CD4-positive, alpha-beta T cell (primary cell): ENCODE data around the gene DNAH2. TPM values are rescaled to one million over a fixed set of nuclear protein-coding genes. Genes with fewer than 3 reads are reported as not detected.

ENCODE experiments used
- ATAC-seq: fragments of 200-7000 bp; cut with Tn5 transposase; one replicate; pipeline ENCODE4 v1.10.0; 2022; ENCODE audit warnings: mild to moderate bottlenecking; ENCODE audit not compliant: poor library complexity
- CTCF ChIA-PET: fragments of 350-600 bp; sonication (Branson Sonifier 250); formaldehyde crosslinking; loops from one replicate; lab custom pipeline; 2021; ENCODE audit warnings: antibody characterized with exemption, inconsistent platforms; lab: Charles Lee
- POLR2A ChIA-PET: fragments of 350-600 bp; sonication (Branson Sonifier 250); formaldehyde crosslinking; loops from one replicate; lab custom pipeline; 2021; ENCODE audit warnings: antibody characterized with exemption, inconsistent platforms; lab: Charles Lee
- DNase-seq, 14 experiments: peaks; one replicate each; pipeline ENCODE4 v3.0.0-alpha.2; 2013 to 2020; ENCODE audit warnings: mixed read lengths in 2 of 14
- H3K27ac ChIP-seq, 2 donors: one replicate each; pipeline versions ENCODE4 v1.5.1 to v1.7.0; 2013; ENCODE audit warnings: low read length in 2 of 2, low read depth in 1 of 2, mild to moderate bottlenecking in 1 of 2
- H3K27me3 ChIP-seq, 2 experiments: 1 replicate in 1 of 2; 2 replicates in 1 of 2; pipeline versions ENCODE4 v1.6.1 to v1.7.0; 2013; ENCODE audit warnings: low read length in 2 of 2, control low read depth in 1 of 2, mild to moderate bottlenecking in 1 of 2, moderate library complexity in 1 of 2; ENCODE audit not compliant: insufficient read depth in 2 of 2, control insufficient read depth in 1 of 2
- H3K36me3 ChIP-seq: one replicate; pipeline ENCODE4 v1.6.1; 2013; ENCODE audit warnings: low read length, control low read depth; ENCODE audit not compliant: insufficient read depth
- H3K4me1 ChIP-seq: one replicate; pipeline ENCODE4 v1.6.1; 2013; ENCODE audit warnings: low read length, control low read depth; ENCODE audit not compliant: insufficient read depth
- H3K4me3 ChIP-seq: one replicate; pipeline ENCODE4 v1.5.1; 2013; ENCODE audit warnings: mild to moderate bottlenecking, low read length, moderate library complexity
- H3K9me3 ChIP-seq, 2 experiments: 1 replicate in 1 of 2; 2 replicates in 1 of 2; pipeline versions ENCODE4 v1.6.1 to v1.7.0; 2013; ENCODE audit warnings: low read length in 2 of 2, mild to moderate bottlenecking in 2 of 2, control low read depth in 1 of 2, moderate library complexity in 1 of 2; ENCODE audit not compliant: control insufficient read depth in 1 of 2, insufficient read depth in 1 of 2
- H3K27ac Mint-ChIP-seq: one replicate; pipeline ENCODE4 v1.8.0; 2020; ENCODE audit warnings: mixed read lengths
- H3K27me3 Mint-ChIP-seq: one replicate; pipeline ENCODE4 v1.8.0; 2021; ENCODE audit warnings: mixed read lengths
- H3K36me3 Mint-ChIP-seq: one replicate; pipeline ENCODE4 v1.8.0; 2021; ENCODE audit warnings: low read depth, mixed read lengths
- H3K4me1 Mint-ChIP-seq: one replicate; pipeline ENCODE4 v1.8.0; 2021; ENCODE audit warnings: low read depth, mixed read lengths
- H3K4me3 Mint-ChIP-seq: one replicate; pipeline ENCODE4 v1.8.0; 2020; ENCODE audit warnings: mild to moderate bottlenecking, mixed read lengths
- H3K9me3 Mint-ChIP-seq: one replicate; pipeline ENCODE4 v1.8.0; 2020; ENCODE audit warnings: mixed read lengths
- CTCF ChIP-seq: fragments of 200-600 bp; IDR thresholded peaks from one replicate; pipeline ENCODE4 v1.8.0; 2022; ENCODE audit warnings: antibody characterized with exemption, mild to moderate bottlenecking
- intact Hi-C, 2 experiments: fragments of 100-400 bp; cut with DNase I in 1 of 2; cut with micrococcal nuclease in 1 of 2; formaldehyde crosslinking; loops; one replicate each; pipeline versions ENCODE4 v1.15.1 to v1.9.0; 2023 to 2025; cut with DNase I, micrococcal nuclease
- total RNA-seq, 174 experiments: library from RNA in 2 of 174; stranded (reverse) in 2 of 174; gene quantifications; one replicate each; pipeline ENCODE4 v1.2.3 and lab custom pipeline; 2021 to 2026

DNAH2 gene
- total RNA-seq, 2 experiments from 2014 or later, result not detected

GRCh38 chr17:7811251-7811650 lies 93.7 kb downstream of the DNAH2 start:
- Histone ChIP-seq H3K27me3 (no peaks in the 10 kb centered on the region), H3K36me3 (no peaks in the 10 kb centered on the region), H3K4me3 (no peak overlapping the region), H3K9me3 (no peaks in the 10 kb centered on the region), H3K4me1 (no peaks in the 10 kb centered on the region), H3K27ac (no peak overlapping the region)
- ChIA-PET POLR2A (no interaction called here), CTCF (no interaction called here)
- Mint-ChIP-seq H3K36me3 (no peaks in the 10 kb centered on the region), H3K27me3 (peaks cover 11% of the 10 kb centered on the region), H3K9me3 (no peaks in the 10 kb centered on the region), H3K4me1 (peaks cover 10% of the 10 kb centered on the region), H3K4me3 (no peak overlapping the region), H3K27ac (no peak overlapping the region)
- DNase-seq (no peak), ATAC-seq (no peak)
- intact Hi-C loops, result loop anchor here in 1 of 2 experiments (10.0 kb wide), 1 partner anchor 66 kb away; no protein-coding TSS in a partner anchor
- no peak for TF ChIP-seq CTCF

GRCh38 chr17:7814969-7815368 lies 97.4 kb downstream of the DNAH2 start:
- Mint-ChIP-seq H3K36me3 (no peaks in the 10 kb centered on the region), H3K27me3 (no peaks in the 10 kb centered on the region), H3K4me1 (peaks cover 10% of the 10 kb centered on the region), H3K9me3 (no peaks in the 10 kb centered on the region), H3K4me3 (no peak overlapping the region), H3K27ac (no peak overlapping the region)
- Histone ChIP-seq H3K4me1 (no peaks in the 10 kb centered on the region), H3K9me3 (no peaks in the 10 kb centered on the region), H3K27ac (no peak overlapping the region), H3K27me3 (no peaks in the 10 kb centered on the region), H3K4me3 (no peak overlapping the region), H3K36me3 (no peaks in the 10 kb centered on the region)
- ATAC-seq (no peak), DNase-seq (no peak)
- TF ChIP-seq CTCF, result no peak
- intact Hi-C loops, result loop anchor here in 1 of 2 experiments (10.0 kb wide), 1 partner anchor 70 kb away; no protein-coding TSS in a partner anchor
- POLR2A ChIA-PET, result no interaction called here
- CTCF ChIA-PET, result interaction anchor here (1.6 kb wide), 1 partner anchor 187 kb away, joined by 3 read pairs; no protein-coding TSS in a partner anchor

- no peak for TF ChIP-seq CTCF
- Mint-ChIP-seq H3K27me3 (no peaks in the 10 kb centered on the region), H3K36me3 (no peaks in the 10 kb centered on the region), H3K9me3 (no peaks in the 10 kb centered on the region), H3K27ac (no peak overlapping the region), H3K4me3 (no peak overlapping the region), H3K4me1 (no peaks in the 10 kb centered on the region)
- intact Hi-C loops, result loop anchor here in 1 of 2 experiments (10.0 kb wide), 1 partner anchor 72 kb away; no protein-coding TSS in a partner anchor
- ChIA-PET CTCF (interaction anchor here (0.9 kb wide), 1 partner anchor 18 kb away, joined by 4 read pairs; no protein-coding TSS in a partner anchor), POLR2A (no interaction called here)
- Histone ChIP-seq H3K9me3 (no peaks in the 10 kb centered on the region), H3K27me3 (no peaks in the 10 kb centered on the region), H3K36me3 (no peaks in the 10 kb centered on the region), H3K27ac (no peak overlapping the region), H3K4me1 (no peaks in the 10 kb centered on the region), H3K4me3 (no peak overlapping the region)
- DNase-seq (no peak), ATAC-seq (no peak)
Measured at GRCh38 chr17:7816926-7817642, 99.5 kb downstream of the DNAH2 start.
